Cerebellar cortex (tissue), 1 donor: Measurements from ENCODE around the gene GRID2.

ENCODE experiments used
- DNase-seq: peaks from one replicate; pipeline ENCODE4 v3.0.0-alpha.2; 2015; ENCODE audit warnings: low spot score

GRID2 gene

DNA sequence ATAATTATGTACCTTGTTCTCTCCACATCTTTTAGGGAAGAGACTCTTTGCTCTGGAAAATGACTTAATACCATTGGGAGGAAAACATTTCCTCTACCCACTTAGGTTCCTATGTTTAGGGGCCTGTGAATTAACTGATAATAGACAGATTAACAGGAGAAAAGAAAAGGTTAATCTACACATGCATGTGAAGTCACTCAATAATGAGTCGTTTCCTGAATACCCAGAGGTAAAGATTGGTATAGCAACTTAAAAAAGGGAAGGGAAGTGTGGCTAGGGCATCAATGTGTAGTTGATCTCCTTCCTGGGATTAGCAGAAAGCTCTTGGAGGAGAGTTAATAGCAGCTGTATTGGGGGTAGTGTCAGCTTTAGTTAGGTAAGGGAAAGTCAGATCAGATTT lies 1105.3 kb downstream of the GRID2 start:
- no peak for DNase-seq

DNA sequence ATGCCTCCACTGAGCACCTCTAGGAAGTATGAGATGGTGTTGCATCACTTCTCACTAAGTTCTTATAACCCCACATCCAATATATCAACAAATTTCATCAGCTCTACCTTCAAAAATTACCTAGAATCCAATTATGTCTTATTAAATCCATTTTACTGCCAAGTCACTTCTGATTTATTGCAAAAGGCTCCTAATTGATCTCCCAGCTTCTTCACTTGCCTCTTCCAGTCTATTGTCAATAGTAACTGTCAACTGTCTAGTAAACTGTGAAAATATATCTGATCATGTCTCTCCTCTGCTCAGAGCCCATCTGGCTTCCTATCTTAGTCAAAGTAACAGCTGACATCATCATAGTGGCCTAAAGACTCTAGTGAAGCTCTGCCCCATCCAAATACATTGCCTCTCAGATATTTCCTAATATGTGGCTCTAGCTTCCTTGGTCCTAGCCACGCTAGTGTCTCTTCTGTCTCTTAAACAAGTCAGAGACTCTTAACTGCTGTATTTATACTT lies 1110.3 kb downstream of the GRID2 start:
- no peak for DNase-seq

DNA sequence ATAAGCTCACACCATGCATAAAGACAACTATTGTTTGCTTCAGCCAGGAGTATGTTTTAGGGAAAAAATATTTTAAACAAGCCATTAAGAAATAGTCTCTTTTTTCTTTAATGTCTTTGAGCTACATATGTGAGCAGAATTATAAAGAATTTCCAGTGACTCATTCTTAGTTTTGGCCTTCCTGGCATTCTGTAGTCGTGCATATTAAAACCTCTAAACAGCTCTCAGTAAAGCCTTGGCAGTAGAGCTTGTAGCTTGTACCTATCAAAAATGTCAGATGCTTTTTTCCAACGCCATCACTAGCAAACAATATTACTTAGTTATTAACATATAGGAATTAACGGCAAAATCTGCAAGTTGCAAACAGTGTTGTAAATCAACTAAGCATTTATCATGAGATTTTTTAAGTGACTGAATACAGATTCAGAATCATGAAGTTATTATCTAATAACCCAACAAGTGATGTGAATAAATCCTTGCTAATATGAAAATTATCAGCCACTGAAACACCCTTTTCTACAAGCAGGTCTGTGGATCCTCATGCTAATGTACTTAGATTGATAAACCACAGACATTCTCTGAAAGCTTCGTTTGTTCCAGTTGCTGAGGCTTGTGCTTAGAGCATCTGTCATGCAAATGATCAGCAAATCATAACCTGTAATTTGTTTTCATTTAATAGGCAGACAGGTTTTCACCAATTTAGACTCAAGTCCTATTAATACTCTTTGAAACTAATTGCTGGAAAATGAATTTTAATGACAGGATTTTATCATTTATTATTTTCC lies 1112.8 kb downstream of the GRID2 start:
- no peak for DNase-seq

- DNase-seq: no peak
These were observed 1127.6 kb downstream of the GRID2 start for GRCh38 chr4:93431371-93431770.

GRCh38 chr4:93433840-93434239 lies 1130.1 kb downstream of the GRID2 start:
- no peak for DNase-seq

- DNase-seq: no peak
These were observed 1132.3 kb downstream of the GRID2 start for GRCh38 chr4:93436000-93436626.

DNA sequence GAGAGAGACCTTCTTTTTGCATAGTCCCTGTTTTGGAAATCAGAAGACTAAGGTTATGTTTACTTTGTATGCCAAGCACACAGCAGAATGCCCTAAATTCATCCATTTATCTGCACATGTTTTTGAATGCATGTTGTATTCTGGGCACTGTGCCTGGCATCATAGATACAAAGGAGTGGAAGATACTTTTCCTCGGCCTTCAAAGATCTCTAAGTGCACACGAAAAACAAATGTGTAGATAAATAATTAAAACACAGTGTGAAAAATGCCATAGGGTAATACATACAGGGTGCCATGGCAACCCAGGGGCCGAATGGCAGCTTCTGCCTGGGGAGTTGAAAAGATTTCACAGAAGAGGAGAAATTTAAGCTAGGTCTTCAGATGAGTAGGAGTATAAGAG lies 1134.2 kb downstream of the GRID2 start:
- no peak for DNase-seq

DNA sequence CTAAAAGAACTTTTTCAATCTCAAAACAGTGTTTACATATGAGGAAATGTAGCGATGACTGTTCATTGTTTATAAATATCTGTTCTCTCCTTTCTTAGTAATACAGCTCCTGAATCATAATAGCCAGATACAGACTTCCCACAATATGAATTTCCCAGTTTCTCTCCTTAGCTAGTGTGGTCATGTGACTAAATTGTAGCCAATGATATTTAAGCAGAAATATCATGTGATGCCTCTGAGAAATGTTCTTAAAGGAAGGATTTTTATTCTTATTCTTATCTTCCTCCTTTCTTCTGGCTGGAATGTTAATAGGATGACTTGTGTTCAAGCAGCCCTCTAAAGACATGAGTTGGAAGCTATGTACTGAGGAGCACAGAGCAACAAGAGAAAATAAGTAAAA lies 1141.1 kb downstream of the GRID2 start:
- no peak for DNase-seq

DNA sequence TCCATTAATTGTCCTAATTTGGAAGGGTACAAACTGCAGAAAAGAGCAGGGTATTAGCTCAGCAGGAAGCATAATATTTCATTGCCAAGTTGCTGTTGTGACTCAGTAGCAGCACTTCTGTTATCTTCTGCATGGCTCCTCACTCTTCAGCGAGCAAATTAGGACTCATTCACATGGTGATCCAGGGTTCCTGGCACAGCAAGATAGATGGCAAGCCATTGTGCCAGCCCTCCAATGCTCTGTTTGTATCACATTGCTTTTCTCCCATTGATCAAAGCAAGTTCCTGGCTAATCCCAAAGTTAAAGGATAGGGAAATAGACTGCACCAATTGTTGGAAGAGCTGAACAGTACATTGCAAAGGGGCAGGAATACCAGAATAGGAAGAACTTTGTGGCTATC lies 1142.3 kb downstream of the GRID2 start:
- DNase-seq: no peak

GRCh38 chr4:93448691-93449293 lies 1145.0 kb downstream of the GRID2 start:
- no peak for DNase-seq

GRCh38 chr4:93451954-93452353 lies 1148.2 kb downstream of the GRID2 start:
- DNase-seq: no peak

- no peak for DNase-seq
These were observed 1157.8 kb downstream of the GRID2 start for GRCh38 chr4:93461541-93461940.

- no peak for DNase-seq
These were observed 1162.7 kb downstream of the GRID2 start for GRCh38 chr4:93466446-93466845.

- no peak for DNase-seq
These were observed 1163.9 kb downstream of the GRID2 start for GRCh38 chr4:93467484-93468155.

DNA sequence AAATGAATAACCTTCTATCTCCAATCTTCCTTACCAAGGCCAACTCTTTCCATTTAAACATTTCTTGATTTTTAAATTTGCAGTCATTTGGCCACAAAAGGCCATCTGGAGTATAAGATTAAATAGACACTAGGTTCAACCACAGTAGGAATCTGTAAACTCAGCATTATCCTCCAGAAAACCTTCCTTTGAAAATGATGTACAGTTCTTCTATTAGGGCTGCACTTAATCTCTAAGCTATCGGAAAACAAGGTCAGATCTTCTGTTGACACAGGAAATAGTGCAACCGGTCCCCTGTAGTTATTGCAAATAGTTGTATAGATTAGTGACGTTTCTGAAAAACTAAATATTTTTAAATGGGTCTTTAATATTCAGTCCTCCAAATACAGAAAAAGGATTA lies 1165.8 kb downstream of the GRID2 start:
- DNase-seq: no peak

DNA sequence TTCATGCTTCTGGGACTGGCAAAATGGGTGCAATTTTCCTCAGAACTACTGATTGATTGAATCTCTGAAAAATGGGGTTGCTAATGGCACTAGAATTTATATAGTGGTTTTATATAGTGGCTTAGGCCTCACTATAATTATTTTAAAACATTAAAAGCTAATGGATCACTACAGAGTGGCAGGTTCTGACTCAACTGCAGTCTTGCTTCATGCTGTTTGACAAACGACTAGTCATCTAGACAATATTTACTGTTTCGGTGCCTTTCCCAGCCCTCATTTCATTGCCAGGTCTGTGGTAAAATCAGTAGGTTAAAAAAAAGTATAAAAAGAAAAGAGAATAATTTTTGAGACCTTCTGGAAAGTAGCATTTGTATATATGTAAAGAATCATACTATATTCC lies 1172.0 kb downstream of the GRID2 start:
- no peak for DNase-seq

GRCh38 chr4:93478805-93479204 lies 1175.0 kb downstream of the GRID2 start:
- DNase-seq: no peak

DNA sequence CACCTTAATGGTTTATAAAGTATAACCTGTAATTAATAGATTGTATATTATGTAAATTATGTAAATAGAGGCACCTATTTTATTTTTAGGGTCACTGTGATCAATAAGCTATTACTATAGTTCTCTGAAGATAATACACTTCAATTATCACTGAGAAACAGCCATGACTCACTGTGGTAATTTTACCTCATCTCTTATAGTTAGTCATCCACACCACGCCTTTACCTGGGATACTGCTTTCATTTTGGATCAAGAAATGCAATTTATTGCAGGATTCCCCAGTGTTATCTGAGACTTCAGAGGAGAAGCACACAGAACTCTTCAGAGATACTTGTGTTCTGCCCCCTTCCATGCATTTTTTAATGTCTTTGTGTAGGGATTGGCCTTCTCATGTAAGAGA lies 1176.7 kb downstream of the GRID2 start:
- no peak for DNase-seq

- no peak for DNase-seq
These were observed 1191.6 kb downstream of the GRID2 start for GRCh38 chr4:93495346-93495745.

GRCh38 chr4:93501244-93501643 lies 1197.5 kb downstream of the GRID2 start:
- no peak for DNase-seq

DNA sequence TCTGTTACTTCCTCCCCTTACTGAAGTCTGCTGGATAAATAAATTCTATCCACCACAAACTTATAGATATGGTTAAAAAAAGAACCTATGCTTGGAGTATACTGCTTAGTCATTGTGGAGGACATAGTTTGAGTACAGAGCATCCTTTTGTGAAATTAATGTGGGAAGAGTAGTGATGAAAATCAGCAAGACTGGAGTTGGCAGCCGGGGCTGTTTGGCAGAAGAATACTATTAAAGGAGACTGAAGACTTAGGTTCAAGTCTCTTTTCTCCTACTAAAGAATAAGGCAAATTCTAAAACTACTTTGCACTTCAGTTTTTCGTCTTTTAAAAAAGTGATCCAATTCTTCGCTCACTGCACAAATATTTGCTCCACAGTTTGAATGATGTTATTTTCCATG lies 1198.2 kb downstream of the GRID2 start:
- no peak for DNase-seq

DNA sequence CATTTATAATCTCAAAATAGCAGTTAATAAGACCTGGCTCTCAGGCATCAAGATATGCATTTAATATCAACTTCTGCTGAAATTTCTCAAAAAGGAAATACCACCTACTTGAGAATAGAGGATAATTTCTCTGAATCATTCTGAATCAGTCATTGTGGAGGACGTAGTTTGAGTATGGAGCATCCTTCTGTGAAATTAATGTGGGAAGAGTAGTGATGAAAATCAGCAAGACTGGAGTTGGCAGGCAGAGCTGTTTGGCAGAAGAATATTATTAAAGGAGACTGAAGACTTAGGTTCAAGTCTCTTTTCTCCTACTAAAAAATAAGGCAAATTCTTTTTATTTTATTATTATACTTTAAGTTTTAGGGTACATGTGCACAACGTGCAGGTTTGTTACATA lies 1199.2 kb downstream of the GRID2 start:
- no peak for DNase-seq

DNA sequence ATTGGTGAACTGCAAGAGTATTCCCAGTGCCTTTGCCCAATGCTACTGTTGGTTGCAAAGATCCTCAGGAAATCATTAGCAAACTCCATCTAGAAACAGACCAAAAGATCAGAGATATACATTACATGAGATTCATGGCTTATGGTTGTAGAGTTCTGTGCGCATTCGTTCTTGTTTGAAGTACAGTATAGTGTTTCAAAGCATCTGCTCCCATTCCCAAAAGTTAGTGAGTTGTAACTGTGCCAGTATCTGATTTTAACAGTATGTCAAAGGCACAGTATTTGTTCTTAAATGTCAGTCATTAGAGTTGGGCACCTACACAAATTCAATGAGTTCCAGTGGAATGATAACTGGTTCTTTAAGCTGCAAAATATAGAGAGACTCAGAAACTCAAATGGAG lies 1210.1 kb downstream of the GRID2 start:
- DNase-seq: no peak
